Neutrophil (primary cell): ENCODE results near the gene SERPINE2.
"Not testable (repeated sequence)": the region's sequence is repeated elsewhere in the genome, so short reads cannot be mapped to it uniquely, and the experiment has no call there.

Experiments
- H3K27ac ChIP-seq: fragments of 200-600 bp; sonication (generic); 2 replicates; pipeline ENCODE4 v1.5.1; 2016; ENCODE audit warnings: mild to moderate bottlenecking, moderate library complexity
- H3K27me3 ChIP-seq: fragments of 200-600 bp; sonication (generic); 2 replicates; pipeline ENCODE4 v1.6.0; 2016; ENCODE audit warnings: mild to moderate bottlenecking
- H3K36me3 ChIP-seq: fragments of 200-600 bp; sonication (generic); 2 replicates; pipeline ENCODE4 v1.5.1; 2017
- H3K4me1 ChIP-seq, 2 experiments: fragments of 200-600 bp in 1 of 2; sonication (generic) in 1 of 2; 1 replicate in 1 of 2; 2 replicates in 1 of 2; pipeline versions ENCODE4 v1.5.1 to v1.6.1; 2013 to 2016; ENCODE audit warnings: low read depth in 1 of 2, low read length in 1 of 2, mild to moderate bottlenecking in 1 of 2, moderate library complexity in 1 of 2; ENCODE audit not compliant: control insufficient read depth in 1 of 2, insufficient read depth in 1 of 2
- H3K4me3 ChIP-seq, 2 experiments: fragments of 200-600 bp in 1 of 2; sonication (generic) in 1 of 2; 1 replicate in 1 of 2; 2 replicates in 1 of 2; pipeline ENCODE4 v1.5.1; 2013 to 2016; ENCODE audit warnings: low read depth in 1 of 2, low read length in 1 of 2, mild to moderate bottlenecking in 1 of 2, moderate library complexity in 1 of 2
- H3K9me3 ChIP-seq: fragments of 200-600 bp; sonication (generic); 2 replicates; pipeline ENCODE4 v1.5.1; 2016
- CTCF ChIP-seq: fragments of 200-600 bp; sonication (generic); IDR thresholded peaks from 2 replicates; pipeline ENCODE4 v1.5.1; 2016; ENCODE audit warnings: antibody characterized with exemption

SERPINE2 gene

GRCh38 chr2:224004105-224004695 lies 34.9 kb downstream of the SERPINE2 start:
- no peaks in the 10 kb centered on the region for H3K4me1 ChIP-seq
- no peaks in the 10 kb centered on the region for H3K36me3 ChIP-seq
- H3K4me3 ChIP-seq = no peak overlapping the region
- peaks cover 6% of the 10 kb centered on the region for H3K27me3 ChIP-seq
- no peak overlapping the region for H3K27ac ChIP-seq
- TF ChIP-seq CTCF = no peak
- H3K9me3 ChIP-seq = no peaks in the 10 kb centered on the region

- H3K27ac ChIP-seq, H3K4me3 ChIP-seq, H3K36me3 ChIP-seq, H3K9me3 ChIP-seq, H3K4me1 ChIP-seq, H3K27me3 ChIP-seq: not testable (repeated sequence)
Measured at GRCh38 chr2:224000662-224001061, 38.4 kb downstream of the SERPINE2 start.

- Histone ChIP-seq H3K9me3 (no peaks in the 10 kb centered on the region), H3K4me3 (no peak overlapping the region), H3K27me3 (peaks cover 6% of the 10 kb centered on the region), H3K36me3 (no peaks in the 10 kb centered on the region), H3K4me1 (no peaks in the 10 kb centered on the region), H3K27ac (no peak overlapping the region)
- no peak for TF ChIP-seq CTCF
Measured at GRCh38 chr2:223999862-224000261, 39.2 kb downstream of the SERPINE2 start.

- Histone ChIP-seq H3K4me3 (no peak overlapping the region), H3K9me3 (no peaks in the 10 kb centered on the region), H3K27ac (no peak overlapping the region), H3K4me1 (no peaks in the 10 kb centered on the region), H3K36me3 (no peaks in the 10 kb centered on the region), H3K27me3 (peaks cover 6% of the 10 kb centered on the region)
- TF ChIP-seq CTCF = no peak
Measured at GRCh38 chr2:223998948-223999347, 40.1 kb downstream of the SERPINE2 start.

- no peak overlapping the region for H3K27ac ChIP-seq
- H3K4me3 ChIP-seq = no peak overlapping the region
- H3K36me3 ChIP-seq = no peaks in the 10 kb centered on the region
- H3K27me3 ChIP-seq = no peaks in the 10 kb centered on the region
- TF ChIP-seq CTCF = no peak
- H3K9me3 ChIP-seq = no peaks in the 10 kb centered on the region
- H3K4me1 ChIP-seq = no peaks in the 10 kb centered on the region
Measured at GRCh38 chr2:223997938-223998337, 41.1 kb downstream of the SERPINE2 start.

- TF ChIP-seq CTCF = no peak
- Histone ChIP-seq H3K9me3 (no peaks in the 10 kb centered on the region), H3K4me3 (no peak overlapping the region), H3K4me1 (no peaks in the 10 kb centered on the region), H3K36me3 (no peaks in the 10 kb centered on the region), H3K27me3 (no peaks in the 10 kb centered on the region), H3K27ac (no peak overlapping the region)
Measured at GRCh38 chr2:223996391-223996790, 42.7 kb downstream of the SERPINE2 start.
